ENCODE measurements around the gene BRD7.
A peak's percentile ranks its signal among the peaks of the same experiment; 100 is the strongest.

DNA sequence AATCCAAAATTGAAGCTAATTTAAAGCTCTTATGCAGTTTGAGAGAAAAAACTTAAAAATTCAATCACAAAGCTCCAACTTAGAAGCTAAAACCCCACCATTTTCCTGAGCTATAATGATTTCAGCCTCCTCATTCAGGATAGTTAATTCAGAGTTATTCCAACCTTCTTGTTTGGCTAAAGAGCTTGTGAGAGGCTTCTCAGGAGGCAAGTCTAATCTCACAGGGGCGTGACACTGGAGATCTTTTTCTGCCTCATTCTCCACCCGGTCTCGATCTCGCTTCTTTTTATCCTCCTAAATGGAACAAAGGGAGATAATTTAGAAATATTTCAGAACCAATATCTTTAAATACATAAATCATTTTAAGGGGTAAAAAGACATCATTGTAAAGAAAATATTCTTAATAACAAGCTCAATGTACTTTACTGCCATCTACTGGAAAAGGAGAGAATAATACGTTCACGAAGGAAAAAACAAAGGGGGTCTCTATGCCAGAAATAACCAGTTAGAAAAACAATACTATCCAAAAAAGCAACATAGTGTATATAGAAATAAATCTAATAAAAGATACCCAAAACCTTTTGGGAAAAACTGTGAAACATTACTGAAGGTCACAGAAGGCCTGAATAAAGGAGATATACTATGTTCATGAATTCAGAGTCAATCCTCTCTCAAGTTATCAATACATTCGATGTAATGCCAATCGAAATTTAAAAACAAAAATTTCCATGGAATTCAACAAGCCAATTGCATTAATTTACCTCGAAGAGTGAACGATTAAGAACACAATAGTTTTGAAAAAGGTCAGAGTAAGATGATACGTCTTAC lies 13.9 kb downstream of the BRD7 start:
- TF ChIP-seq, protein P1, sequence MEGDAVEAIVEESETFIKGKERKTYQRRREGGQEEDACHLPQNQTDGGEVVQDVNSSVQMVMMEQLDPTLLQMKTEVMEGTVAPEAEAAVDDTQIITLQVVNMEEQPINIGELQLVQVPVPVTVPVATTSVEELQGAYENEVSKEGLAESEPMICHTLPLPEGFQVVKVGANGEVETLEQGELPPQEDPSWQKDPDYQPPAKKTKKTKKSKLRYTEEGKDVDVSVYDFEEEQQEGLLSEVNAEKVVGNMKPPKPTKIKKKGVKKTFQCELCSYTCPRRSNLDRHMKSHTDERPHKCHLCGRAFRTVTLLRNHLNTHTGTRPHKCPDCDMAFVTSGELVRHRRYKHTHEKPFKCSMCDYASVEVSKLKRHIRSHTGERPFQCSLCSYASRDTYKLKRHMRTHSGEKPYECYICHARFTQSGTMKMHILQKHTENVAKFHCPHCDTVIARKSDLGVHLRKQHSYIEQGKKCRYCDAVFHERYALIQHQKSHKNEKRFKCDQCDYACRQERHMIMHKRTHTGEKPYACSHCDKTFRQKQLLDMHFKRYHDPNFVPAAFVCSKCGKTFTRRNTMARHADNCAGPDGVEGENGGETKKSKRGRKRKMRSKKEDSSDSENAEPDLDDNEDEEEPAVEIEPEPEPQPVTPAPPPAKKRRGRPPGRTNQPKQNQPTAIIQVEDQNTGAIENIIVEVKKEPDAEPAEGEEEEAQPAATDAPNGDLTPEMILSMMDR (conservative IDR thresholded peaks at IDR 0.05; ENCODE audit: low read depth, low read length): peak; percentile 57
- no peak for TF ChIP-seq EZH2 (IDR thresholded peaks at IDR 0.05; ENCODE audit: low read length, unreplicated experiment)

Measured in PC-3 (cell line).